Measurements from ENCODE around the gene RABL2B.

Gene RABL2B

DNA sequence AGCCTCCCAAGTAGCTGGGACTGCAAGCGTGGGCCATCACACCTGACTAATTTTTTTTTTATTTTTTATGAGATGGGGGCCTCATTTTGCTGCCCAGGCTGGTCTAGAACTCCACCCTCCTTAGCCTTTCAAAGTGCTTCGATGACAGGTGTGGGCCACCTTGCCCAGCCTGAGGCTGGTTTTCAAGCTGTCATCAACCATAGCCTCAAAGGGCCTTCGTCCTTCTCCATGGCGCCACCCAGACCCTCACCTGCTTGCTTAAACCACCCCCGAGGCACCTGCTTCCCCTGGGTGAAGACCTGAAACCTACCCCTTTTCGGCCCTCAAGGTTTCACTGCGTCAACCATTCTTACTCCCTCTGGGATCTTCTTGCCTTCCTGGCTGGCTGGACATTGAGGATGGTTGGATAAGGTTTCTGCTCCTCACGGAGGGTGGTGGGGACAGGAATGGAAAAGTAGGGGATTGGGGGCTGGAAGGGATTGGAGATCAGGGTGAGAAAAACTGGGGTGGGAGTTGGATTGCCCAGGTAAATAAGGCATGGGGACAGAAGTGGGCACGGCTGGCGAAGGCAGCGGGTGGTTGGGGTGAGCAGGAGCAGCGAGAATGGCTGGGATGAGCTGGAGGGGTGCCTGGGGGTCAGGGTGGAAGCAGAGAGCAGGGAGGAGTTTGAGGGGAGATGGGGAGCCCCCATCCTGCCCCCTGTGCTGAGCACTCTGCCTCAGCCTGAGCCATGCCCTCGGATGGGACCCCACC is 48.3 kb downstream of the RABL2B start:
- TF ChIP-seq, protein P1, sequence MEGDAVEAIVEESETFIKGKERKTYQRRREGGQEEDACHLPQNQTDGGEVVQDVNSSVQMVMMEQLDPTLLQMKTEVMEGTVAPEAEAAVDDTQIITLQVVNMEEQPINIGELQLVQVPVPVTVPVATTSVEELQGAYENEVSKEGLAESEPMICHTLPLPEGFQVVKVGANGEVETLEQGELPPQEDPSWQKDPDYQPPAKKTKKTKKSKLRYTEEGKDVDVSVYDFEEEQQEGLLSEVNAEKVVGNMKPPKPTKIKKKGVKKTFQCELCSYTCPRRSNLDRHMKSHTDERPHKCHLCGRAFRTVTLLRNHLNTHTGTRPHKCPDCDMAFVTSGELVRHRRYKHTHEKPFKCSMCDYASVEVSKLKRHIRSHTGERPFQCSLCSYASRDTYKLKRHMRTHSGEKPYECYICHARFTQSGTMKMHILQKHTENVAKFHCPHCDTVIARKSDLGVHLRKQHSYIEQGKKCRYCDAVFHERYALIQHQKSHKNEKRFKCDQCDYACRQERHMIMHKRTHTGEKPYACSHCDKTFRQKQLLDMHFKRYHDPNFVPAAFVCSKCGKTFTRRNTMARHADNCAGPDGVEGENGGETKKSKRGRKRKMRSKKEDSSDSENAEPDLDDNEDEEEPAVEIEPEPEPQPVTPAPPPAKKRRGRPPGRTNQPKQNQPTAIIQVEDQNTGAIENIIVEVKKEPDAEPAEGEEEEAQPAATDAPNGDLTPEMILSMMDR (conservative IDR thresholded peaks at IDR 0.05; ENCODE audit: control insufficient read depth, insufficient read depth, low read depth, low read length) = no peak
- no peak overlapping the region for H3K4me3 ChIP-seq (ENCODE audit: control insufficient read depth, low read depth, low read length)
- no peak for DNase-seq (ENCODE audit: low read depth)

DNA sequence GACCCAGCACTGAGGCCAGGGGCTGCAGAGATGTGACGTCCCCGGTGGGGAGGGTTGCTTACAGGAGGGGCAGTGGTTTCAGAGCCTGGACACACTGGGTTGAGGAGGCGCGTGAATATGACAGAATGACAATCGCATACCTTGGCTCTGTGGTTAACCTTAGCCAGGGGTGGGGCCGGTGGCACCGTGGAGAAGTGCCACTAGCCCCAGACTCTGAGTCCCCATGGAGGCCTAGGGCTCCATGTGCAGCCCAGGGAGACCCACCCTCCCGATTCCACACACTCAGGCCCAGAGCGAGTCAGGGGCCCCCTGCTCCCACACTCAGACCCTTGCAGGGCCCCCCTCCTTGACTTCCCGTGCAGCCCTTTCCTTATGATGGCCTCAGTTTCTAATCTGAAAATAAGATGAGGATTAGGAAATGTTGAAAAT is 49.1 kb downstream of the RABL2B start:
- DNase-seq (ENCODE audit: low read depth) = no peak
- H3K4me3 ChIP-seq (ENCODE audit: control insufficient read depth, low read depth, low read length) = no peak overlapping the region
- TF ChIP-seq, protein P1 (conservative IDR thresholded peaks at IDR 0.05; ENCODE audit: control insufficient read depth, insufficient read depth, low read depth, low read length) = no peak

DNA sequence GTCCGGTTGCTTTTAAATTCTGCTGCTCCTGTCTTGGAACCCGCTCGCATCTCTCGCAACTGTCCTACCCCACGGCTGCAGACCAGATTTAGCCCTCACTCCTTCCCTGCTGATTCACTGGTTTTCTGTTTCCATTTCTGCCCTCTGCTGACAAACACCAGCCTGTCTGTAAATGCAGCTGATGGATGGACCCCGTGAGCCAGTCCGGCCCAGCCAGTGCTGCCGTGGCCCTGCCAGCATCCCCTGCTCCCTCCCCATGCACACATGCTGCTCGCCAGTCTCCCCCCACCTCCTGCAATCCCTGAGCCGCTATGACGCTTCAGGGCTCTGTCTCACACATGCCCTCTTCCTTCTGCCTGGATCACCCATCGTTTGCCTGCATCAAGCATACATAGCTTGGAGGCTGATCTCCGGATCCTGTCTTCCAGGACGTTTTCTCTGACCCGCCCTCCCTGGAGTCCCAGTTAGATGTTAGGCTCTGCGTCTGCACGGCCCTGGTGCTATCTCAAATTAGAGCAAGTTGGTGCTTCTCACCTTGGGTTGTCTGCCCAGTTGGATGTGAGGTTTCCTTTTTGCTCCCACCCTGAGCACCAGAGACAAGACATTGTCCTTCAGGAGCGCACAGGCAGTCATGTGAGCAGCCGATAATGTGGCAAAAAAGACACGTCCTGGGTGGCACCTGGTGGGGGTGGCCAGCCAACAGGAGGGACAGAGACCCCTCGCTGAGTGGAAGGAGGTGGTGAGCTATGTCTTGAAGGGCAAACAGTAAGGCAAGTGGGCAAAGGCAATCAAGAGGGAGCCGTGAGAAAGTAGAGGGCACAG is 49.7 kb downstream of the RABL2B start:
- TF ChIP-seq, protein P1 (conservative IDR thresholded peaks at IDR 0.05; ENCODE audit: control insufficient read depth, insufficient read depth, low read depth, low read length) = no peak
- DNase-seq (ENCODE audit: low read depth) = peak; percentile 51
- H3K4me3 ChIP-seq (ENCODE audit: control insufficient read depth, low read depth, low read length) = no peak overlapping the region

DNA sequence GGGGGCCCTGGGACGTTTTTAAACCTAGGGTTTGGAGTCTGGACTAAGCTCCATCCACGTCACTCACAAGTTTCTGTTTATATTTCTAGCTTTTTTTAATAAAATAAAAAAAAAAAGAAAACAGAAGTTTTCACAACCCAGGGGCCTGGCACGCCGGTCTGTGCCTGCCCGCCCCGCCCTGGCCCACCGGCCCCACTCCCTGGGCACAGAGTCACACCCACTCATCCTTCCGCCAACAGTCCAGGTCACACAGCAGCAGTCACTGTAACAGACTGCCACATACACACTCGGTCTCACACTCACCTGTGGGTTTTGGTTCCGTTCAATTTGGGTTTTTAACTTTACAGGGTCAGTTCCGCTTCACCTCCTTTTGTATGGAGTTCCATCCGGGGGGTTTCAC is 50.8 kb downstream of the RABL2B start:
- TF ChIP-seq, protein P1 (conservative IDR thresholded peaks at IDR 0.05; ENCODE audit: control insufficient read depth, insufficient read depth, low read depth, low read length) = no peak
- no peak overlapping the region for H3K4me3 ChIP-seq (ENCODE audit: control insufficient read depth, low read depth, low read length)
- no peak for DNase-seq (ENCODE audit: low read depth)

DNA sequence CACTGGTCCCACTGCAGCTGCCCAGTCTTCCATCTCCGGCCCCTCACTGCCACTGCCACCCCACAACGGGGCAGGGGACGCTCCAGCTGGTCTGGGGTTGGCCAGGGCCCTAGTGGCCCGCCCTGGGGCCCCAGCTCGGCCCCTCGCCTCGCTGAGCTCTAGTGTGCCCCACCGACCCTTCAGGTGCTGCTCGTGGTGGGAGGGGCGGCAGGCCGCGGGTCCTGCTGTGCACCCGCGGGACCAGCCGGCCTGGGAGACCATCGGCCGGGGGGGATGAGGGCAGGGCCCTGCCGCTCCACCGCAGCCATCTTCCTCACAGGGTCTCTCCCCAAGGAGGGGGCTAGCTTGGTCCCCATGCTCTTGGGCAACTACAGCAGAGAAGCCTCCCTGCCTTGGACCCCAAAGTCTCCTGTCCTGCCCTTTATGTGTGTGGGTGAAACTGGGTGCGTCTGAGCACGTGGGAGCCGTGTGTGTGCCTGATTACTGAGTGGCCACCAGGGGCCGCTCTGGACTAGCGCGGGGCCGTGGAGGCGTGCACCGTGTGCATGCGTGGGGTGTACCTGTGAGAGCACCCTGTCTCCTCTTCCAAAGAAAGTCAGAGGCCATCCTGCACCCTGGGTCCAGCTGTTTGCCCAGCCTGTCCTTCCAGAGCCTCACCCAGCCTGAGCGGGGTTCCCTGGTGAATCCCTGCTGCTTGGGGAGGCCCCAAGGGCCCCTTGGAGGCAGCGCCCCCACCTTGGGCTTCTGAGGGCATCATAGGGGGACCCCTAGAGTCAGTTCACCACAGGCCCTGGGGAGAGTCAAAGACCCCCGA is 51.4 kb downstream of the RABL2B start:
- H3K4me3 ChIP-seq (ENCODE audit: control insufficient read depth, low read depth, low read length) = no peak overlapping the region
- DNase-seq (ENCODE audit: low read depth) = peak; percentile 44
- TF ChIP-seq, protein P1 (conservative IDR thresholded peaks at IDR 0.05; ENCODE audit: control insufficient read depth, insufficient read depth, low read depth, low read length) = peak; percentile 81

DNA sequence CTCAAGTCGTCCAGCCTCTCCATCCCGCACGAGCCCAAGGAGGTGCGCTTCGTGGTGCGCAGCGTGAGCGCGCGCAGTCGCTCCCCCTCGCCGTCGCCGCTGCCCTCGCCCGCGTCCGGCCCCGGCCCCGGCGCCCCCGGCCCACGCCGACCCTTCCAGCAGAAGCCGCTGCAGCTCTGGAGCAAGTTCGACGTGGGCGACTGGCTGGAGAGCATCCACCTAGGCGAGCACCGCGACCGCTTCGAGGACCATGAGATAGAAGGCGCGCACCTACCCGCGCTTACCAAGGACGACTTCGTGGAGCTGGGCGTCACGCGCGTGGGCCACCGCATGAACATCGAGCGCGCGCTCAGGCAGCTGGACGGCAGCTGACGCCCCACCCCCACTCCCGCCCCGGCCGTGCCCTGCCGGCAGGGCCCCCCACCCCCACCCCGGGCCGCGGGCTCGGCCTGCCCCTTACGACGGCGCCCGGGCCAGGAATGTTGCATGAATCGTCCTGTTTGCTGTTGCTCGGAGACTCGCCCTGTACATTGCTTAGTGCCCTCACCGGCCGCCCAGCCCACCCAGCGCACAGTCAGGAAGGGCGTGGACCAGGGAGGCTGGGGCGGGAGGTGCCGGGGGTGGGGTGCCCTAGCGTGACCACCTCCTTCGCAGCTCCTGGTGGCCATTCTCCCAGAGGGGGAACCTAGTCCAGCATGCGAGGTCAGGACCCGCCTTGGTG is 52.3 kb downstream of the RABL2B start:
- TF ChIP-seq, protein P1 (conservative IDR thresholded peaks at IDR 0.05; ENCODE audit: control insufficient read depth, insufficient read depth, low read depth, low read length) = no peak
- DNase-seq (ENCODE audit: low read depth) = no peak
- H3K4me3 ChIP-seq (ENCODE audit: control insufficient read depth, low read depth, low read length) = no peak overlapping the region
